Psoas muscle (tissue), 8 donors: ENCODE measurements around the gene ABR. TPM values are rescaled to one million over a fixed set of nuclear protein-coding genes. Genes with fewer than 3 reads are reported as not detected.

Experiments used
- ATAC-seq, 4 donors: fragments of 200-7000 bp; cut with Tn5 transposase; one replicate each; pipeline ENCODE4 v1.9.1; 2020; ENCODE audit warnings: moderate library complexity in 3 of 4, mild to moderate bottlenecking in 2 of 4
- DNase-seq, 2 donors: peaks; one replicate each; pipeline ENCODE4 v3.0.0-alpha.2; 2020
- H3K27ac ChIP-seq: fragments of 200-600 bp; one replicate; pipeline ENCODE4 v1.8.0; 2022
- H3K27me3 ChIP-seq, 3 donors: fragments of 200-600 bp in 1 of 3; one replicate each; pipeline versions ENCODE4 v1.6.1 to v1.8.0; 2013 to 2022; ENCODE audit warnings: low read length in 2 of 3, mild to moderate bottlenecking in 2 of 3, moderate library complexity in 1 of 3; ENCODE audit not compliant: insufficient read depth in 3 of 3
- H3K36me3 ChIP-seq, 2 donors: fragments of 200-600 bp in 1 of 2; one replicate each; pipeline versions ENCODE4 v1.6.1 to v1.8.0; 2013 to 2022; ENCODE audit warnings: low read depth in 1 of 2, mild to moderate bottlenecking in 1 of 2, moderate library complexity in 1 of 2; ENCODE audit not compliant: insufficient read depth in 1 of 2
- H3K4me1 ChIP-seq: fragments of 200-600 bp; one replicate; pipeline ENCODE4 v1.8.0; 2022
- H3K4me3 ChIP-seq: fragments of 200-600 bp; one replicate; pipeline ENCODE4 v1.8.0; 2022; ENCODE audit warnings: mild to moderate bottlenecking
- H3K9me3 ChIP-seq: fragments of 200-600 bp; one replicate; pipeline ENCODE4 v1.8.0; 2022
- CTCF ChIP-seq: fragments of 200-600 bp; IDR thresholded peaks from one replicate; pipeline ENCODE4 v1.8.0; 2022; ENCODE audit warnings: antibody characterized with exemption
- WGBS, 3 donors: extraction: QIAGEN DNeasy Blood & Tissue Kit; methylation state at CpG; one replicate each; pipeline versions ENCODE4 v1.1.6 to v1.1.7; 2013; 5-methylcytosine and 5-hydroxymethylcytosine counted together
- intact Hi-C, 2 donors: fragments of 100-400 bp; cut with DNase I; formaldehyde crosslinking; loops; one replicate each; pipeline versions ENCODE4 v1.11.0 to v1.14.2; 2022
- long read RNA-seq, 2 donors: library from polyadenylated mRNA; unstranded; transcript quantifications; one replicate each; pipeline ENCODE4 v2.0.0, GENCODE V29; 2021
- polyA plus RNA-seq, 3 donors: library from polyadenylated mRNA; stranded (reverse); fragments of 200-250 nt; gene quantifications; one replicate each; pipeline ENCODE4 v1.2.3, GENCODE V29; 2013
- total RNA-seq, 4 donors: library from RNA; stranded (reverse); fragmentation: NEBNext Ultra II Directional in 2 of 4; extraction: Animal tissue kit (Norgen Biotek cat#: 25700) in 2 of 4; gene quantifications; one replicate each; pipeline versions ENCODE4 v1.2.1 to v1.2.4, GENCODE V29; 2021 to 2023
- donor health status: healthy with polysubstance abuse.
- donor health status: DM: no; HTN: no; CAD: no; lungs with moderate emphysema.
- donor health status: Bipolar disorder and iron deficiency.
- donor health status: healthy.
- donor health status: DM: yes; HTN: yes; CAD: no.
- donor health status: DM: no; HTN: no; CAD: no.
- donor health status: DM: no; HTN: no; CAD: no.
- donor health status: DM: yes; HTN: yes; CAD: no.

The ABR gene
- total RNA-seq (10 to 100 TPM in 3 of 4 donors, 1 to 10 TPM in 1; 9.8 to 25.4 (median 16.2) TPM), polyA plus RNA-seq (1 to 10 TPM; 5.8 to 8.5 (median 8.1) TPM)
- long read RNA-seq, donor 1, partial matches to known transcripts, result 1 of 7 reads
- long read RNA-seq, donor 1, other reads (novel, unspliced or antisense), result 5 of 7 reads
- long read RNA-seq, donor 2, partial matches to known transcripts, result 3 of 18 reads
- long read RNA-seq, donor 2, other reads (novel, unspliced or antisense), result 12 of 18 reads

- Histone ChIP-seq H3K4me1 (no peaks in the 10 kb centered on the region), H3K36me3 (no peaks in the 10 kb centered on the region), H3K4me3 (peak within 1 kb of the TSS; percentile 69), H3K27me3 (peaks cover 0 to 44% (median 3%) of the 10 kb centered on the region in 3 donors), H3K27ac (no peak within 1 kb of the TSS), H3K9me3 (no peaks in the 10 kb centered on the region)
- DNase-seq (peak; percentile 68 to 78), ATAC-seq (peak; percentile 45 to 67 (median 59))
- intact Hi-C loops, result no loop called here
- TF ChIP-seq CTCF, result no peak
- WGBS, 3 donors, result 5 to 21% (median 15%) methylated on average over 30 to 95 of the region's 98 CpGs
These were observed at the start of gene ABR for GRCh38 chr17:1179818-1180742. Gene ABR (minus strand): TSS chr17:1179981. CDS start chr17:1179727, 254 bp downstream.

- 0 to 2% (median 0%) methylated on average over 24 to 74 of the region's 74 CpGs for WGBS, 3 donors
- intact Hi-C loops, result no loop called here
- H3K9me3 ChIP-seq, result no peaks in the 10 kb centered on the region
- DNase-seq (peak; percentile 72 to 81), ATAC-seq (peak; percentile 8 to 50 (median 28))
- H3K4me1 ChIP-seq, result no peaks in the 10 kb centered on the region
- H3K27ac ChIP-seq, result no peak overlapping the region
- peak overlapping the region; percentile 60 for H3K4me3 ChIP-seq
- H3K27me3 ChIP-seq, result peaks cover 0 to 70% (median 26%) of the 10 kb centered on the region in 3 donors
- H3K36me3 ChIP-seq, result no peaks in the 10 kb centered on the region
- TF ChIP-seq CTCF, result no peak
These were observed 49.6 kb upstream of the ABR start for GRCh38 chr17:1229349-1229899.

GRCh38 chr17:1228781-1229348 is 49.1 kb upstream of the ABR start:
- WGBS, 3 donors, result 1% methylated on average over 42 to 79 of the region's 79 CpGs
- DNase-seq, result no peak
- peak in 1 of 4 donors; percentile 17 for ATAC-seq
- H3K4me3 ChIP-seq, result peak overlapping the region; percentile 60
- no peaks in the 10 kb centered on the region for H3K9me3 ChIP-seq
- intact Hi-C loops, result no loop called here
- TF ChIP-seq CTCF, result no peak
- H3K27ac ChIP-seq, result no peak overlapping the region
- H3K36me3 ChIP-seq, result no peaks in the 10 kb centered on the region
- H3K27me3 ChIP-seq, result peaks cover 0 to 70% (median 28%) of the 10 kb centered on the region in 3 donors
- no peaks in the 10 kb centered on the region for H3K4me1 ChIP-seq

GRCh38 chr17:1227917-1228780 is 48.4 kb upstream of the ABR start:
- H3K27ac ChIP-seq, result no peak overlapping the region
- DNase-seq (peak; percentile 54 to 73), ATAC-seq (peak in 1 of 4 donors; percentile 8)
- TF ChIP-seq CTCF, result no peak
- WGBS, 3 donors, result 10 to 22% (median 19%) methylated on average over 41 to 58 of the region's 58 CpGs
- no peaks in the 10 kb centered on the region for H3K36me3 ChIP-seq
- no peaks in the 10 kb centered on the region for H3K4me1 ChIP-seq
- H3K9me3 ChIP-seq, result no peaks in the 10 kb centered on the region
- peaks cover 0 to 70% (median 28%) of the 10 kb centered on the region in 3 donors for H3K27me3 ChIP-seq
- intact Hi-C loops, result no loop called here
- H3K4me3 ChIP-seq, result peak overlapping the region; percentile 60
